Bronchial epithelial cell (primary cell): ENCODE measurements around the gene EEF1G. TPM values are rescaled to one million over a fixed set of nuclear protein-coding genes. Genes with fewer than 3 reads are reported as not detected.

Source experiments
- DNase-seq: peaks from one replicate; pipeline ENCODE4 v3.0.0-alpha.2; 2010; ENCODE audit warnings: low read depth
- FAIRE-seq: peaks from 2 replicates; lab custom pipeline; 2011; peaks lifted over from hg19 to GRCh38; lab: Jason Lieb, UNC
- H3K27me3 ChIP-seq: 2 replicates; pipeline ENCODE4 v1.5.1; 2011; ENCODE audit warnings: low read length; ENCODE audit not compliant: control insufficient read depth, insufficient read depth
- H3K36me3 ChIP-seq: 2 replicates; pipeline ENCODE4 v1.5.1; 2011; ENCODE audit warnings: low read length; ENCODE audit not compliant: control insufficient read depth, insufficient read depth
- H3K4me3 ChIP-seq: 2 replicates; pipeline ENCODE4 v1.5.1; 2011; ENCODE audit warnings: mild to moderate bottlenecking, low read depth, low read length, control low read depth
- total RNA-seq: library from RNA; depleted of rRNA; stranded (reverse); fragments of >200 nt; gene quantifications from 2 replicates; pipeline ENCODE4 v1.2.1, GENCODE V29; 2014
- TF ChIP-seq, protein P1 (sequence below): IDR thresholded peaks from 2 replicates; pipeline ENCODE4 v1.5.1; 2011; ENCODE audit warnings: mild to moderate bottlenecking, moderate library complexity, low read length, control low read depth, inconsistent platforms; ENCODE audit not compliant: insufficient read depth, severe bottlenecking

EEF1G gene
- total RNA-seq, 1 donor from 2014 or later: 2,441 TPM

DNA sequence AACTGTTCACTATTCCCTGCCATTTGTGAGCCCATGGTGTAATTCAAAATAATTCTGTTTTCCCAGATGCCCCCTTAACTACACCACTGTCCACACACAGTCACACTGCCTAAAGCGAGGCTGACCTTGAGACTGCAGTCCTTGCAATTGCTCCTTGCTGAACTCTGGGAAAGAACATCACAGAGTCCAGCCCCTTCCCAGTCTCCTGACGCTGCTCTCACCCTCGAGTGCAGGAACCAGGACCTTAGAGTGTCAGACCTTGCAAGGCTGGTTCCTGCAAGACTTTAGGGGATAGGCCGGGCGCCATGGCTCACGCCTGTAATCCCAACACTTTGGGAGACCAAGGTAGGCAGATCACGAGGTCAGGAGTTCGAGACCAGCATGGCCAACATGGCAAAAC lies 60.7 kb downstream of the EEF1G start:
- Histone ChIP-seq H3K27me3 (no peaks in the 10 kb centered on the region), H3K4me3 (no peak overlapping the region), H3K36me3 (peaks cover 13% of the 10 kb centered on the region)
- FAIRE-seq (no peak), DNase-seq (no peak)
- TF ChIP-seq, protein P1, sequence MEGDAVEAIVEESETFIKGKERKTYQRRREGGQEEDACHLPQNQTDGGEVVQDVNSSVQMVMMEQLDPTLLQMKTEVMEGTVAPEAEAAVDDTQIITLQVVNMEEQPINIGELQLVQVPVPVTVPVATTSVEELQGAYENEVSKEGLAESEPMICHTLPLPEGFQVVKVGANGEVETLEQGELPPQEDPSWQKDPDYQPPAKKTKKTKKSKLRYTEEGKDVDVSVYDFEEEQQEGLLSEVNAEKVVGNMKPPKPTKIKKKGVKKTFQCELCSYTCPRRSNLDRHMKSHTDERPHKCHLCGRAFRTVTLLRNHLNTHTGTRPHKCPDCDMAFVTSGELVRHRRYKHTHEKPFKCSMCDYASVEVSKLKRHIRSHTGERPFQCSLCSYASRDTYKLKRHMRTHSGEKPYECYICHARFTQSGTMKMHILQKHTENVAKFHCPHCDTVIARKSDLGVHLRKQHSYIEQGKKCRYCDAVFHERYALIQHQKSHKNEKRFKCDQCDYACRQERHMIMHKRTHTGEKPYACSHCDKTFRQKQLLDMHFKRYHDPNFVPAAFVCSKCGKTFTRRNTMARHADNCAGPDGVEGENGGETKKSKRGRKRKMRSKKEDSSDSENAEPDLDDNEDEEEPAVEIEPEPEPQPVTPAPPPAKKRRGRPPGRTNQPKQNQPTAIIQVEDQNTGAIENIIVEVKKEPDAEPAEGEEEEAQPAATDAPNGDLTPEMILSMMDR: no peak

Other genes with a start within 250 kb of the EEF1G start
- gene ASRGL1, start 236.4 kb downstream of the EEF1G start, total RNA-seq: 0.13 and 0.53 TPM in 2 replicates
- not detected in 2 replicates for gene SCGB1A1, start 154.9 kb downstream of the EEF1G start, total RNA-seq
- 354 and 607 TPM in 2 replicates for gene AHNAK, start 27.1 kb downstream of the EEF1G start, total RNA-seq
- gene TUT1, start 17.6 kb upstream of the EEF1G start, total RNA-seq: 7.0 and 9.5 TPM in 2 replicates
- 150 and 162 TPM in 2 replicates for gene MTA2, start 28.0 kb upstream of the EEF1G start, total RNA-seq
- 10.0 and 11.1 TPM in 2 replicates for gene EML3, start 38.9 kb upstream of the EEF1G start, total RNA-seq
- 2.6 and 2.8 TPM in 2 replicates for gene ROM1, start 39.4 kb upstream of the EEF1G start, total RNA-seq
- 24.2 and 26.2 TPM in 2 replicates for gene B3GAT3, start 48.1 kb upstream of the EEF1G start, total RNA-seq
- gene GANAB, start 72.7 kb upstream of the EEF1G start, total RNA-seq: 138 TPM in 2 replicates
- 17.1 and 19.8 TPM in 2 replicates for gene INTS5, start 79.4 kb upstream of the EEF1G start, total RNA-seq
- 79.5 and 83.7 TPM in 2 replicates for gene C11orf98, start 91.3 kb upstream of the EEF1G start, total RNA-seq
- 12.3 and 21.3 TPM in 2 replicates for gene CSKMT, start 91.4 kb upstream of the EEF1G start, total RNA-seq
- gene UQCC3, start 97.8 kb upstream of the EEF1G start, total RNA-seq: 27.9 and 29.4 TPM in 2 replicates
- 0.77 and 1.1 TPM in 2 replicates for gene LBHD1, start 98.4 kb upstream of the EEF1G start, total RNA-seq
- 176 and 227 TPM in 2 replicates for gene UBXN1, start 105.2 kb upstream of the EEF1G start, total RNA-seq
- gene LRRN4CL, start 115.6 kb upstream of the EEF1G start, total RNA-seq: 0.26 and 1.2 TPM in 2 replicates
- gene BSCL2, start 133.5 kb upstream of the EEF1G start, total RNA-seq: 23.7 and 42.0 TPM in 2 replicates
- gene GNG3, start 133.8 kb upstream of the EEF1G start, total RNA-seq: not detected in 2 replicates
- 9.2 and 15.2 TPM in 2 replicates for gene HNRNPUL2, start 153.6 kb upstream of the EEF1G start, total RNA-seq
- gene TTC9C, start 154.6 kb upstream of the EEF1G start, total RNA-seq: 21.4 and 27.4 TPM in 2 replicates
- gene ZBTB3, start 180.3 kb upstream of the EEF1G start, total RNA-seq: 11.0 and 11.6 TPM in 2 replicates
- 102 and 121 TPM in 2 replicates for gene POLR2G, start 187.7 kb upstream of the EEF1G start, total RNA-seq
- gene TAF6L, start 197.5 kb upstream of the EEF1G start, total RNA-seq: 16.6 and 17.1 TPM in 2 replicates
- gene TMEM179B, start 213.5 kb upstream of the EEF1G start, total RNA-seq: 19.0 and 30.0 TPM in 2 replicates
- gene TMEM223, start 218.1 kb upstream of the EEF1G start, total RNA-seq: 18.6 and 19.5 TPM in 2 replicates
- gene NXF1, start 231.5 kb upstream of the EEF1G start, total RNA-seq: 13.4 and 15.3 TPM in 2 replicates